ENCODE results near the gene IL13RA2. TPM values are rescaled to one million over a fixed set of nuclear protein-coding genes. Genes with fewer than 3 reads are reported as not detected.

IL13RA2 gene
- total and polyA plus RNA-seq, 2 donors, result 1.7 to 7.0 TPM

DNA sequence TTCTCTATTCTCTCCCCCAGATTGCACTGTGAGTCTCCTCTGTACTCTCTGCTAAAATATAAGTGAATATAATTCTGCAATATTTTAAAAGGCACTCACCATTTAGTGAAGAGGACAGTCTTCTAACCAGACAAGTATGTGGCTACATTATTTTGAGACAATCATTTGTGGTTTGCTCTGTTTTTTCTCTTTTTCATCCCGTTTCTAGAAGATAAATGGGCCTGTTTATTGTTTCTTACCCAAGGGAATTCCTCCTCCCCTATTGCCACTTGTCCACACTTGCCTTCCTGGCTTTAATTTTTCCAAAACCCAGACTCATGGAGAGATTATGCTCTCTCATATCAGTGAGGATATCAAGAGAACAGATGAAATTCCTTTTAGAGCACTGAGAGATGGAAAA, 18.6 kb upstream of the IL13RA2 start:
- H3K27me3 ChIP-seq (ENCODE audit: control insufficient read depth in 2 of 2, insufficient read depth in 1 of 2, low read length in 1 of 2), result no peaks in the 10 kb centered on the region
- no peaks in the 10 kb centered on the region for H3K4me1 ChIP-seq (ENCODE audit: control insufficient read depth in 2 of 2, insufficient read depth in 2 of 2, low read length in 2 of 2)
- no peaks in the 10 kb centered on the region for H3K36me3 ChIP-seq (ENCODE audit: control insufficient read depth in 2 of 2, insufficient read depth in 2 of 2, low read length in 1 of 2)
- no peak for DNase-seq (ENCODE audit: low read depth in 6 of 9, low spot score in 9 of 9)
- no peaks in the 10 kb centered on the region for H3K9me3 ChIP-seq (ENCODE audit: control insufficient read depth in 2 of 2, insufficient read depth in 1 of 2, low read length in 1 of 2)
- no peak overlapping the region for H3K27ac ChIP-seq (ENCODE audit: low read depth in 1 of 2, low read length in 1 of 2)
- H3K4me3 ChIP-seq (ENCODE audit: low read length in 2 of 2), result no peak overlapping the region
- 86% methylated on average over 1 of the region's 1 CpG for WGBS

- Histone ChIP-seq H3K4me3 (ENCODE audit: low read length in 2 of 2) (no peak overlapping the region), H3K27me3 (ENCODE audit: control insufficient read depth in 2 of 2, insufficient read depth in 1 of 2, low read length in 1 of 2) (no peaks in the 10 kb centered on the region), H3K36me3 (ENCODE audit: control insufficient read depth in 2 of 2, insufficient read depth in 2 of 2, low read length in 1 of 2) (no peaks in the 10 kb centered on the region), H3K27ac (ENCODE audit: low read depth in 1 of 2, low read length in 1 of 2) (no peak overlapping the region), H3K4me1 (ENCODE audit: control insufficient read depth in 2 of 2, insufficient read depth in 2 of 2, low read length in 2 of 2) (no peaks in the 10 kb centered on the region), H3K9me3 (ENCODE audit: control insufficient read depth in 2 of 2, insufficient read depth in 1 of 2, low read length in 1 of 2) (no peaks in the 10 kb centered on the region)
- WGBS, result 93% methylated on average over 2 of the region's 2 CpGs
- no peak for DNase-seq (ENCODE audit: low read depth in 6 of 9, low spot score in 9 of 9)
These were observed 14.6 kb upstream of the IL13RA2 start for GRCh38 chrX:115031989-115032388.

DNA sequence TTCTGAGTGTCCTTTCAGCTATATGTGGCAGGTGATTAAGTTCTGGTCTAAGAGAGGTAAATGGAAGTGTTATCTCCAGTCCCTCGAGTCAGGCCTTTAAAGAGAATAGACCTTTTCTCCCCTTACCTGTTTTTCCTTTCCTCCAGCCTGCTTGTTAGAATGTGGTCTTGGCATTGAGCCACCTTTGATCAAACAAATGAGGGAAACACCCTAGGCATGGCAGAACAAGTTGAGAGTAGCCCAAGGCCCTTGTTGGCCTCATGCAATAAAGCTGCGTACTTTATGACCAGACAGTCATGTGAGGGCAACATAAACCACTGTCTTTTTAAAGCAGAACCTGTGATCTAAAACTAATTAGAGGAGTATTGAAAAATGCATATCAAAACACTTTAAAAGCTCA, 13.2 kb upstream of the IL13RA2 start:
- no peaks in the 10 kb centered on the region for H3K9me3 ChIP-seq (ENCODE audit: control insufficient read depth in 2 of 2, insufficient read depth in 1 of 2, low read length in 1 of 2)
- WGBS, result 61% methylated on average over 2 of the region's 2 CpGs
- H3K4me1 ChIP-seq (ENCODE audit: control insufficient read depth in 2 of 2, insufficient read depth in 2 of 2, low read length in 2 of 2), result no peaks in the 10 kb centered on the region
- H3K36me3 ChIP-seq (ENCODE audit: control insufficient read depth in 2 of 2, insufficient read depth in 2 of 2, low read length in 1 of 2), result no peaks in the 10 kb centered on the region
- DNase-seq (ENCODE audit: low read depth in 6 of 9, low spot score in 9 of 9), result peak in 1 of 9 donors; percentile 30
- peak overlapping the region; percentile 42 to 43 for H3K27ac ChIP-seq (ENCODE audit: low read depth in 1 of 2, low read length in 1 of 2)
- no peaks in the 10 kb centered on the region for H3K27me3 ChIP-seq (ENCODE audit: control insufficient read depth in 2 of 2, insufficient read depth in 1 of 2, low read length in 1 of 2)
- no peak overlapping the region for H3K4me3 ChIP-seq (ENCODE audit: low read length in 2 of 2)

- no peaks in the 10 kb centered on the region for H3K4me1 ChIP-seq (ENCODE audit: control insufficient read depth in 2 of 2, insufficient read depth in 2 of 2, low read length in 2 of 2)
- H3K27me3 ChIP-seq (ENCODE audit: control insufficient read depth in 2 of 2, insufficient read depth in 1 of 2, low read length in 1 of 2), result no peaks in the 10 kb centered on the region
- no peaks in the 10 kb centered on the region for H3K9me3 ChIP-seq (ENCODE audit: control insufficient read depth in 2 of 2, insufficient read depth in 1 of 2, low read length in 1 of 2)
- no peaks in the 10 kb centered on the region for H3K36me3 ChIP-seq (ENCODE audit: control insufficient read depth in 2 of 2, insufficient read depth in 2 of 2, low read length in 1 of 2)
- no peak overlapping the region for H3K4me3 ChIP-seq (ENCODE audit: low read length in 2 of 2)
- peak overlapping the region; percentile 42 to 57 for H3K27ac ChIP-seq (ENCODE audit: low read depth in 1 of 2, low read length in 1 of 2)
- no peak for DNase-seq (ENCODE audit: low read depth in 6 of 9, low spot score in 9 of 9)
- 23% methylated on average over 5 of the region's 5 CpGs for WGBS
These were observed 12.6 kb upstream of the IL13RA2 start for GRCh38 chrX:115029869-115030570.

- Histone ChIP-seq H3K27me3 (ENCODE audit: control insufficient read depth in 2 of 2, insufficient read depth in 1 of 2, low read length in 1 of 2) (no peaks in the 10 kb centered on the region), H3K4me3 (ENCODE audit: low read length in 2 of 2) (no peak overlapping the region), H3K36me3 (ENCODE audit: control insufficient read depth in 2 of 2, insufficient read depth in 2 of 2, low read length in 1 of 2) (no peaks in the 10 kb centered on the region), H3K4me1 (ENCODE audit: control insufficient read depth in 2 of 2, insufficient read depth in 2 of 2, low read length in 2 of 2) (no peaks in the 10 kb centered on the region), H3K9me3 (ENCODE audit: control insufficient read depth in 2 of 2, insufficient read depth in 1 of 2, low read length in 1 of 2) (no peaks in the 10 kb centered on the region), H3K27ac (ENCODE audit: low read depth in 1 of 2, low read length in 1 of 2) (no peak overlapping the region)
- no peak for DNase-seq (ENCODE audit: low read depth in 6 of 9, low spot score in 9 of 9)
These were observed 12.0 kb upstream of the IL13RA2 start for GRCh38 chrX:115029440-115029839.

- no peak for DNase-seq (ENCODE audit: low read depth in 6 of 9, low spot score in 9 of 9)
- H3K27me3 ChIP-seq (ENCODE audit: control insufficient read depth in 2 of 2, insufficient read depth in 1 of 2, low read length in 1 of 2), result no peaks in the 10 kb centered on the region
- WGBS, result 93% methylated on average over 3 of the region's 3 CpGs
- no peaks in the 10 kb centered on the region for H3K36me3 ChIP-seq (ENCODE audit: control insufficient read depth in 2 of 2, insufficient read depth in 2 of 2, low read length in 1 of 2)
- H3K4me1 ChIP-seq (ENCODE audit: control insufficient read depth in 2 of 2, insufficient read depth in 2 of 2, low read length in 2 of 2), result no peaks in the 10 kb centered on the region
- H3K9me3 ChIP-seq (ENCODE audit: control insufficient read depth in 2 of 2, insufficient read depth in 1 of 2, low read length in 1 of 2), result no peaks in the 10 kb centered on the region
- H3K27ac ChIP-seq (ENCODE audit: low read depth in 1 of 2, low read length in 1 of 2), result no peak overlapping the region
- no peak overlapping the region for H3K4me3 ChIP-seq (ENCODE audit: low read length in 2 of 2)
These were observed 6.4 kb upstream of the IL13RA2 start for GRCh38 chrX:115023811-115024210.

- H3K27me3 ChIP-seq (ENCODE audit: control insufficient read depth in 2 of 2, insufficient read depth in 1 of 2, low read length in 1 of 2), result no peaks in the 10 kb centered on the region
- H3K4me3 ChIP-seq (ENCODE audit: low read length in 2 of 2), result no peak overlapping the region
- H3K27ac ChIP-seq (ENCODE audit: low read depth in 1 of 2, low read length in 1 of 2), result no peak overlapping the region
- WGBS, result 52% methylated on average over 2 of the region's 2 CpGs
- H3K9me3 ChIP-seq (ENCODE audit: control insufficient read depth in 2 of 2, insufficient read depth in 1 of 2, low read length in 1 of 2), result no peaks in the 10 kb centered on the region
- no peaks in the 10 kb centered on the region for H3K36me3 ChIP-seq (ENCODE audit: control insufficient read depth in 2 of 2, insufficient read depth in 2 of 2, low read length in 1 of 2)
- H3K4me1 ChIP-seq (ENCODE audit: control insufficient read depth in 2 of 2, insufficient read depth in 2 of 2, low read length in 2 of 2), result no peaks in the 10 kb centered on the region
- no peak for DNase-seq (ENCODE audit: low read depth in 6 of 9, low spot score in 9 of 9)
These were observed 5.7 kb upstream of the IL13RA2 start for GRCh38 chrX:115023139-115023538.

DNA sequence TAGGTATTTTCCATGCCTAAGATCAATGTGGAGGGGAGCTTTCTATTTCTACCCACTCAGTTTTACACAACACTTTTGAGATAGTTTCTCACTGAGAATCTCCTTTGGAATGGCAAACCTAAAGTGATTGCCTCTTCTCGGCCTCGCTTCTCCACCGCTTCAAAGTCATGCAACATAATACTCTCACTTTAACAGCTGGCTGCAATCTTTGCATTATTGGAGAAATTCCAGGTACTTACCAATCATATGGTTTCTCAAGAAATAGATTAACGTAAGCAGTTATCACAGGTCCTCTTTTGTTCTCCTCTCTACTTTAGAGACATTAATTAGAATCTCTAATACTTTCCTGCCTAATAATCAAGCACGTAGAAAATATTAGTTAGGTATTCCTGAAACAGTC, 3.7 kb upstream of the IL13RA2 start:
- peak overlapping the region in 1 of 2 donors; percentile 41 for H3K27ac ChIP-seq (ENCODE audit: low read depth in 1 of 2, low read length in 1 of 2)
- no peaks in the 10 kb centered on the region for H3K27me3 ChIP-seq (ENCODE audit: control insufficient read depth in 2 of 2, insufficient read depth in 1 of 2, low read length in 1 of 2)
- H3K9me3 ChIP-seq (ENCODE audit: control insufficient read depth in 2 of 2, insufficient read depth in 1 of 2, low read length in 1 of 2), result no peaks in the 10 kb centered on the region
- no peaks in the 10 kb centered on the region for H3K4me1 ChIP-seq (ENCODE audit: control insufficient read depth in 2 of 2, insufficient read depth in 2 of 2, low read length in 2 of 2)
- 92% methylated on average over 5 of the region's 5 CpGs for WGBS
- DNase-seq (ENCODE audit: low read depth in 6 of 9, low spot score in 9 of 9), result peak in 1 of 9 donors; percentile 10
- no peak overlapping the region for H3K4me3 ChIP-seq (ENCODE audit: low read length in 2 of 2)
- no peaks in the 10 kb centered on the region for H3K36me3 ChIP-seq (ENCODE audit: control insufficient read depth in 2 of 2, insufficient read depth in 2 of 2, low read length in 1 of 2)

DNA sequence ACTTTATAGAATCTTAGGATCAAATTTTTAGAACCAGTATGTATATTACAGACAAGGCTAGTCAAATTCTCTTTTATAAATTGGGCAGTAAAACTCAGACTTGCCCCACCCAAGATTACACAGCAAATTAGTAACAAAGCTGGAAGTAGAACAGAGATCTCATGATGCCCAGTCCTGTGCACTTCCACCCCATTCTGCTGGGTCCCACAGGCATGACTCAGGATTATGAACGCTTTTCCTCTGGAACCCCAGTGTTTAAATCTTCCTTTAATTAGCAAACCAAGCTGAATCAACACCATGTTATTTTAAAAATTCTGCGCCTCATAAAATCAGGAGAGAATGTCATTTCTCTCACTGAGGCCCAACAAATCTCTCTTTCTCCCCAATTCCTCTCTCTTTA, 1.5 kb upstream of the IL13RA2 start:
- H3K27ac ChIP-seq (ENCODE audit: low read depth in 1 of 2, low read length in 1 of 2), result no peak overlapping the region
- no peaks in the 10 kb centered on the region for H3K9me3 ChIP-seq (ENCODE audit: control insufficient read depth in 2 of 2, insufficient read depth in 1 of 2, low read length in 1 of 2)
- no peaks in the 10 kb centered on the region for H3K36me3 ChIP-seq (ENCODE audit: control insufficient read depth in 2 of 2, insufficient read depth in 2 of 2, low read length in 1 of 2)
- H3K27me3 ChIP-seq (ENCODE audit: control insufficient read depth in 2 of 2, insufficient read depth in 1 of 2, low read length in 1 of 2), result no peaks in the 10 kb centered on the region
- 88% methylated on average over 2 of the region's 2 CpGs for WGBS
- H3K4me3 ChIP-seq (ENCODE audit: low read length in 2 of 2), result no peak overlapping the region
- no peaks in the 10 kb centered on the region for H3K4me1 ChIP-seq (ENCODE audit: control insufficient read depth in 2 of 2, insufficient read depth in 2 of 2, low read length in 2 of 2)
- DNase-seq (ENCODE audit: low read depth in 6 of 9, low spot score in 9 of 9), result no peak

Measured in thymus (tissue), 11 donors.